IMR-90 (cell line): Measurements from ENCODE around the gene MRGPRD. TPM values are rescaled to one million over a fixed set of nuclear protein-coding genes. Genes with fewer than 3 reads are reported as not detected.
A peak's percentile ranks its signal among the peaks of the same experiment; 100 is the strongest.

Experiments
- ATAC-seq: fragments of 200-7000 bp; cut with Tn5 transposase; 2 replicates; pipeline ENCODE4 v1.9.1; 2020; ENCODE audit warnings: low read depth, mild to moderate bottlenecking, moderate library complexity
- BruUV-seq: library from RNA; stranded (reverse); fragments of 400-500 nt; replicated peaks from 2 replicates; lab custom pipeline; 2021; lab: Mats Ljungman, UMichigan
- CTCF ChIA-PET: fragments of 300-600 bp; formaldehyde crosslinking; extraction: SDS; loops from one replicate; lab custom pipeline; 2021; ENCODE audit warnings: antibody characterized with exemption; lab: Yijun Ruan, JAX
- POLR2A ChIA-PET: fragments of 300-600 bp; sonication (Branson Sonifier 250); formaldehyde crosslinking; loops from one replicate; lab custom pipeline; 2022; ENCODE audit warnings: antibody characterized with exemption; ENCODE audit not compliant: unreplicated experiment; lab: Charles Lee
- DNase-seq: peaks from one replicate; pipeline ENCODE4 v3.0.0; 2013
- H2AFZ ChIP-seq: replicated peaks from 2 replicates; pipeline ENCODE3; 2013; ENCODE audit warnings: low read length, mild to moderate bottlenecking; ENCODE audit not compliant: poor library complexity
- H2AK5ac ChIP-seq: 2 replicates; pipeline ENCODE4 v1.6.1; 2013; ENCODE audit warnings: low read depth, low read length, inconsistent platforms
- H2AK9ac ChIP-seq: replicated peaks from 2 replicates; pipeline ENCODE3; 2013; ENCODE audit warnings: mild to moderate bottlenecking, low read depth, low read length, moderate library complexity; ENCODE audit not compliant: poor library complexity
- H2BK120ac ChIP-seq: 2 replicates; pipeline ENCODE4 v1.6.1; 2013; ENCODE audit warnings: low read depth, low read length, inconsistent platforms
- H2BK15ac ChIP-seq: 3 replicates; pipeline ENCODE4 v1.6.1; 2013; ENCODE audit warnings: low read depth, low read length, inconsistent platforms
- H2BK20ac ChIP-seq: 2 replicates; pipeline ENCODE4 v1.6.1; 2013; ENCODE audit warnings: low read depth, mild to moderate bottlenecking, inconsistent platforms, low read length, moderate library complexity
- H2BK5ac ChIP-seq: 2 replicates; pipeline ENCODE4 v1.6.1; 2013; ENCODE audit warnings: mild to moderate bottlenecking, low read depth, low read length, inconsistent platforms; ENCODE audit not compliant: poor library complexity, severe bottlenecking
- H3K14ac ChIP-seq: replicated peaks from 2 replicates; pipeline ENCODE4 v1.6.1; 2013; ENCODE audit warnings: low read depth, low read length, inconsistent platforms
- H3K18ac ChIP-seq: 2 replicates; pipeline ENCODE4 v1.6.1; 2013; ENCODE audit warnings: low read depth, low read length, control low read depth
- H3K23ac ChIP-seq: 2 replicates; pipeline ENCODE4 v1.6.1; 2013; ENCODE audit warnings: low read depth, low read length, inconsistent platforms
- H3K27ac ChIP-seq: 2 replicates; pipeline ENCODE4 v1.5.1; 2013; ENCODE audit warnings: mild to moderate bottlenecking, control low read depth, low read length; ENCODE audit not compliant: insufficient read depth
- H3K27me3 ChIP-seq: 2 replicates; pipeline ENCODE4 v1.6.1; 2013; ENCODE audit warnings: low read length; ENCODE audit not compliant: control insufficient read depth, insufficient read depth
- H3K36me3 ChIP-seq: 2 replicates; pipeline ENCODE4 v1.6.1; 2013; ENCODE audit warnings: low read length, mixed read lengths; ENCODE audit not compliant: control insufficient read depth, insufficient read depth
- H3K4ac ChIP-seq: 2 replicates; pipeline ENCODE4 v1.6.1; 2013; ENCODE audit warnings: low read depth, low read length, inconsistent platforms
- H3K4me1 ChIP-seq: 2 replicates; pipeline ENCODE4 v1.6.1; 2013; ENCODE audit warnings: low read length, mixed read lengths; ENCODE audit not compliant: control insufficient read depth, insufficient read depth
- H3K4me2 ChIP-seq: 2 replicates; pipeline ENCODE4 v1.6.1; 2013; ENCODE audit warnings: low read depth, mild to moderate bottlenecking, control low read depth, low read length, moderate library complexity
- H3K4me3 ChIP-seq: 2 replicates; pipeline ENCODE4 v1.5.1; 2013; ENCODE audit warnings: low read depth, mild to moderate bottlenecking, control low read depth, low read length, moderate library complexity; ENCODE audit not compliant: insufficient read depth
- H3K56ac ChIP-seq: 2 replicates; pipeline ENCODE4 v1.6.1; 2013; ENCODE audit warnings: low read length, inconsistent platforms; ENCODE audit not compliant: insufficient read depth; ENCODE audit errors: extremely low read depth
- H3K79me1 ChIP-seq, 2 experiments: 2 replicates each; pipeline ENCODE4 v1.6.1; 2013; ENCODE audit warnings: low read length in 2 of 2, inconsistent platforms in 1 of 2, low read depth in 1 of 2
- H3K9ac ChIP-seq: 2 replicates; pipeline ENCODE4 v1.6.1; 2013; ENCODE audit warnings: low read depth, low read length, control low read depth
- H3K9me1 ChIP-seq: 2 replicates; pipeline ENCODE4 v1.6.1; 2013; ENCODE audit warnings: low read length, inconsistent platforms; ENCODE audit not compliant: insufficient read depth
- H3K9me3 ChIP-seq: 2 replicates; pipeline ENCODE4 v1.6.1; 2013; ENCODE audit warnings: low read length; ENCODE audit not compliant: control insufficient read depth, insufficient read depth
- H4K20me1 ChIP-seq: 2 replicates; pipeline ENCODE4 v1.6.1; 2013; ENCODE audit warnings: low read length, inconsistent platforms; ENCODE audit not compliant: insufficient read depth
- H4K5ac ChIP-seq: 2 replicates; pipeline ENCODE4 v1.6.1; 2013; ENCODE audit warnings: mild to moderate bottlenecking, low read depth, low read length, control low read depth
- H4K8ac ChIP-seq, 2 experiments: 2 replicates each; pipeline ENCODE4 v1.6.1; 2013; ENCODE audit warnings: low read depth in 2 of 2, low read length in 2 of 2, control low read depth in 1 of 2, inconsistent platforms in 1 of 2
- H4K91ac ChIP-seq: 2 replicates; pipeline ENCODE4 v1.6.1; 2013; ENCODE audit warnings: low read depth, low read length, inconsistent platforms; ENCODE audit not compliant: insufficient read depth
- BHLHE40 ChIP-seq: fragments of 150-350 bp; IDR thresholded peaks from 2 replicates; pipeline ENCODE4 v1.6.1; 2016; ENCODE audit warnings: mild to moderate bottlenecking, low read depth, low read length
- CEBPB ChIP-seq: IDR thresholded peaks from 2 replicates; pipeline ENCODE4 v1.6.1; 2012; ENCODE audit warnings: low read depth, low read length, improper control_type of control experiment
- CHD1 ChIP-seq: IDR thresholded peaks from 2 replicates; pipeline ENCODE4 v1.6.1; 2012; ENCODE audit warnings: low read depth, low read length, improper control_type of control experiment
- FOS ChIP-seq: fragments of 150-350 bp; IDR thresholded peaks from 2 replicates; pipeline ENCODE4 v1.6.1; 2016; ENCODE audit warnings: low read depth, low read length
- MAFK ChIP-seq: IDR thresholded peaks from 2 replicates; pipeline ENCODE4 v1.6.1; 2012; ENCODE audit warnings: low read depth, low read length, improper control_type of control experiment
- MAZ ChIP-seq: IDR thresholded peaks from 2 replicates; pipeline ENCODE4 v1.6.1; 2012; ENCODE audit warnings: low read depth, mild to moderate bottlenecking, low read length, improper control_type of control experiment, moderate library complexity, borderline replicate concordance
- MXI1 ChIP-seq: IDR thresholded peaks from 2 replicates; pipeline ENCODE4 v1.6.1; 2012; ENCODE audit warnings: low read depth, mild to moderate bottlenecking, low read length, moderate library complexity, borderline replicate concordance
- WGBS, 2 experiments: methylation state at CpG; one replicate each; pipeline versions ENCODE4 v1.1.5 to v1.1.7; 2013; ENCODE audit warnings: missing lambda C conversion rate in 2 of 2; ENCODE audit not compliant: insufficient read length in 1 of 2; ENCODE audit errors: extremely low coverage in 2 of 2; 5-methylcytosine and 5-hydroxymethylcytosine counted together
- dilution Hi-C: fragments of 300-500 bp; cut with HindIII; formaldehyde crosslinking; loops from one replicate; pipeline ENCODE4 v1.14.3; 2018; ENCODE audit warnings: low sequenced_read_pairs; ENCODE audit not compliant: unreplicated experiment
- in situ Hi-C: fragments of 300-500 bp; cut with MboI; formaldehyde crosslinking; loops from 3 replicates; pipeline ENCODE4 v1.14.3; 2019; ENCODE audit warnings: low sequenced_read_pairs, inconsistent platforms, mixed read lengths
- intact Hi-C: fragments of 100-400 bp; cut with micrococcal nuclease; formaldehyde crosslinking; loops from 2 replicates; pipeline ENCODE4 v1.10.0; 2022
- polyA plus RNA-seq, 3 experiments: library from polyadenylated mRNA; depleted of rRNA; stranded (reverse); fragments of >200 nt; gene quantifications; 2 replicates each; pipeline ENCODE4 v1.2.3, GENCODE V29; 2012; ENCODE audit warnings: low replicate concordance in 1 of 3
- total RNA-seq: library from RNA; depleted of rRNA; stranded (reverse); fragments of >200 nt; gene quantifications from 2 replicates; pipeline ENCODE4 v1.2.3, GENCODE V29; 2012
- TF ChIP-seq, protein P1 (sequence below): fragments of 150-350 bp; IDR thresholded peaks from 2 replicates; pipeline ENCODE4 v1.6.1; 2016; ENCODE audit warnings: low read depth, mild to moderate bottlenecking, low read length, moderate library complexity, borderline replicate concordance
- TF ChIP-seq, protein P2 (sequence below): fragments of 150-350 bp; IDR thresholded peaks from 2 replicates; pipeline ENCODE4 v1.6.1; 2017; ENCODE audit warnings: mild to moderate bottlenecking, antibody characterized with exemption, low read length, low read depth
- TF ChIP-seq, protein P3 (sequence below): conservative IDR thresholded peaks from 2 replicates; pipeline ENCODE4 v1.5.1; 2012; ENCODE audit warnings: mild to moderate bottlenecking, low read depth, low read length, improper control_type of control experiment

MRGPRD gene
- total and polyA plus RNA-seq, 2 of the 4 experiments (the other 2 are of a cell fraction), result not detected

DNA sequence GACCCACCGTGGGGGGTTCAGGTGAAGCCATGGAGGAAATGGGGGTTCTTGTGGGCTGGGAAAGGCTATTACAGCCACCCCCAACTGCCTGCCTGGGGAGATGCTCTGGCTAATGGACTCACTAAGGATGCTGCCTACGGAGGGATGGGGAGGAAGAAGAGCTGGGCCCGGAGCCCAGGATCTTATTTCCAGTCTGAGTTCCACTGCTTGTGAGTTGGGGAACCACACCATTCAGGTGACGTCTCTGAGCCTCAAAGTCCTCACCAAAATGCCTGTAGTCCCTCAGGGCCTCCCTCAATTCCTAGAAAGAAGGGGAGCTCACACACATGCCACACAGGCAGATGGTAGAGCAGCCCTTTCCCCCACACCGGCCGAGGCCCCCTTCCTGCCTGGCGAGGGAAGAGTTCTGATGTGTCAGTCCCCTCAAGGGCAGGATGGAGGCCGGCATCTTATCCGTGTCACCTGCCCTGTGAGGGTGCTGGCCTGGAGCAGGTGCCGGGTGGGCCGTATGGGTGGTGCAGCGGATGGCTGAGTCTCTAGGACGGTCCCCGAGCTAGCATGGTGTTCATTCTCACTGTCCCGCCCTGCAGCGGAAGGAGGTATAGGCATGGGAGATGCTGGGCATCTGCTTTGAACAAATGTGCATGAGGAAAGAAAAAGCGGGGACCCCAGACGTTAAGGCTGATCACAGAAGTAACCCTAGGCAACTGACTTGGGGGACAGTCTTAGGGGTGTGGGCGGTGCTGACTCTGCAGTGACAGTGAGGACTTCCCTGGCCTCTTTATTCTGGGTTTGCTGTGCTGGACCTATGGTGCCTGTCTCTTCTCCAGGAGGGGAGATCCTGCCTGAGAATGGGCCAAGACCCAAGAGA, 16.6 kb upstream of the MRGPRD start:
- peaks cover 23% of the 10 kb centered on the region for H3K4me1 ChIP-seq
- no peak overlapping the region for H3K4me3 ChIP-seq
- H4K20me1 ChIP-seq, result no peaks in the 10 kb centered on the region
- TF ChIP-seq CEBPB, result no peak
- TF ChIP-seq CHD1, result no peak
- TF ChIP-seq, protein P1, sequence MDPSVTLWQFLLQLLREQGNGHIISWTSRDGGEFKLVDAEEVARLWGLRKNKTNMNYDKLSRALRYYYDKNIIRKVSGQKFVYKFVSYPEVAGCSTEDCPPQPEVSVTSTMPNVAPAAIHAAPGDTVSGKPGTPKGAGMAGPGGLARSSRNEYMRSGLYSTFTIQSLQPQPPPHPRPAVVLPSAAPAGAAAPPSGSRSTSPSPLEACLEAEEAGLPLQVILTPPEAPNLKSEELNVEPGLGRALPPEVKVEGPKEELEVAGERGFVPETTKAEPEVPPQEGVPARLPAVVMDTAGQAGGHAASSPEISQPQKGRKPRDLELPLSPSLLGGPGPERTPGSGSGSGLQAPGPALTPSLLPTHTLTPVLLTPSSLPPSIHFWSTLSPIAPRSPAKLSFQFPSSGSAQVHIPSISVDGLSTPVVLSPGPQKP, result no peak
- no peak for TF ChIP-seq BHLHE40
- no peak for TF ChIP-seq MXI1
- TF ChIP-seq, protein P2, sequence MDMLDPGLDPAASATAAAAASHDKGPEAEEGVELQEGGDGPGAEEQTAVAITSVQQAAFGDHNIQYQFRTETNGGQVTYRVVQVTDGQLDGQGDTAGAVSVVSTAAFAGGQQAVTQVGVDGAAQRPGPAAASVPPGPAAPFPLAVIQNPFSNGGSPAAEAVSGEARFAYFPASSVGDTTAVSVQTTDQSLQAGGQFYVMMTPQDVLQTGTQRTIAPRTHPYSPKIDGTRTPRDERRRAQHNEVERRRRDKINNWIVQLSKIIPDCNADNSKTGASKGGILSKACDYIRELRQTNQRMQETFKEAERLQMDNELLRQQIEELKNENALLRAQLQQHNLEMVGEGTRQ, result no peak
- no peak for TF ChIP-seq MAZ
- TF ChIP-seq, protein P3, sequence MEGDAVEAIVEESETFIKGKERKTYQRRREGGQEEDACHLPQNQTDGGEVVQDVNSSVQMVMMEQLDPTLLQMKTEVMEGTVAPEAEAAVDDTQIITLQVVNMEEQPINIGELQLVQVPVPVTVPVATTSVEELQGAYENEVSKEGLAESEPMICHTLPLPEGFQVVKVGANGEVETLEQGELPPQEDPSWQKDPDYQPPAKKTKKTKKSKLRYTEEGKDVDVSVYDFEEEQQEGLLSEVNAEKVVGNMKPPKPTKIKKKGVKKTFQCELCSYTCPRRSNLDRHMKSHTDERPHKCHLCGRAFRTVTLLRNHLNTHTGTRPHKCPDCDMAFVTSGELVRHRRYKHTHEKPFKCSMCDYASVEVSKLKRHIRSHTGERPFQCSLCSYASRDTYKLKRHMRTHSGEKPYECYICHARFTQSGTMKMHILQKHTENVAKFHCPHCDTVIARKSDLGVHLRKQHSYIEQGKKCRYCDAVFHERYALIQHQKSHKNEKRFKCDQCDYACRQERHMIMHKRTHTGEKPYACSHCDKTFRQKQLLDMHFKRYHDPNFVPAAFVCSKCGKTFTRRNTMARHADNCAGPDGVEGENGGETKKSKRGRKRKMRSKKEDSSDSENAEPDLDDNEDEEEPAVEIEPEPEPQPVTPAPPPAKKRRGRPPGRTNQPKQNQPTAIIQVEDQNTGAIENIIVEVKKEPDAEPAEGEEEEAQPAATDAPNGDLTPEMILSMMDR, result no peak
- TF ChIP-seq MAFK, result no peak
- TF ChIP-seq FOS, result no peak
- H2AK9ac ChIP-seq, result no peak overlapping the region
- no peak overlapping the region for H3K23ac ChIP-seq
- no peak overlapping the region for H4K8ac ChIP-seq
- in situ Hi-C loops (no loop called here), intact Hi-C loops (no loop called here), dilution Hi-C loops (no loop called here)
- no peak overlapping the region for H3K18ac ChIP-seq
- H3K27me3 ChIP-seq, result peaks cover 18% of the 10 kb centered on the region
- no peak overlapping the region for H4K5ac ChIP-seq
- peaks cover 10% of the 10 kb centered on the region; the same call in 1 of the 2 replicates for H3K9me1 ChIP-seq
- no peak for DNase-seq
- H3K9ac ChIP-seq, result no peak overlapping the region
- 88% methylated on average over 12 of the region's 19 CpGs; no CpG with 5 or more reads in 1 of the 2 experiments for WGBS, 2 experiments
- no peaks in the 10 kb centered on the region for H3K9me3 ChIP-seq
- no peak overlapping the region for H2BK20ac ChIP-seq
- peaks cover 2% of the 10 kb centered on the region; the same call in 1 of the 2 replicates for H3K36me3 ChIP-seq
- no peak overlapping the region for H3K56ac ChIP-seq
- H3K79me1 ChIP-seq, result no peaks in the 10 kb centered on the region; a peak in 1 of 4 replicates
- no peak for ATAC-seq
- H2BK120ac ChIP-seq, result no peak overlapping the region
- H3K27ac ChIP-seq, result no peak overlapping the region
- POLR2A ChIA-PET, result no interaction called here
- no peak overlapping the region for H2BK5ac ChIP-seq
- no TSS peak for BruUV-seq
- CTCF ChIA-PET, result no interaction called here
- 0 out of 2 replicates have a peak overlapping the region, but pooled peaks have one; percentile 6 for H2AK5ac ChIP-seq
- no peak overlapping the region for H2BK15ac ChIP-seq
- H4K91ac ChIP-seq, result no peak overlapping the region
- no peak overlapping the region for H3K14ac ChIP-seq
- H3K4ac ChIP-seq, result no peak overlapping the region
- no peak overlapping the region for H2AFZ ChIP-seq
- H3K4me2 ChIP-seq, result no peak overlapping the region
